GM19239 (cell line): ENCODE data around the gene CUX1.

Experiments used
- DNase-seq: peaks from one replicate; pipeline ENCODE4 v3.0.0; 2011; ENCODE audit warnings: low spot score; ENCODE audit not compliant: insufficient read length
- FAIRE-seq: peaks from 2 replicates; lab custom pipeline; 2011; peaks lifted over from hg19 to GRCh38; lab: Jason Lieb, UNC

Gene CUX1

DNA sequence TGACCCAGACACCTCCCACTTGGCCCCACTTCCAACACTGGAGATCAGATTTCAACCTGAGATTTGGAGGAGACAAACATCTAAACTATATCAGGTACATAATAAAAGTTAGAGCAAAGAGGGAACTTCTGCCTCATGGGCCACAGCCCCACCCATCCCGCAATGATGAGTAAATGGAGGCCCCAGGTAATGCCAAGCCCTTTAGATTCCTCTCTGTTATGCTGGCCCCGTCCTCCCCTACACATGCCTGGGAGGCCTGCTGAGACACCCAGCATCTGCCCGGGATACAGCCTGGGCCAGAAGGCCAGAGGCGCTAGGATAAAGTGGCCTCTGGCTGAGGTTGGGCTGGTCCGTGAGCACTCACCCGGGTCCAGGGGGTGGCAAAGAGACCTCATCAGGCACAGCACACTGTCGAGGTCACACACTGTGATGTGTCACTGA lies 283.7 kb downstream of the CUX1 start:
- FAIRE-seq (no peak), DNase-seq (no peak)

DNA sequence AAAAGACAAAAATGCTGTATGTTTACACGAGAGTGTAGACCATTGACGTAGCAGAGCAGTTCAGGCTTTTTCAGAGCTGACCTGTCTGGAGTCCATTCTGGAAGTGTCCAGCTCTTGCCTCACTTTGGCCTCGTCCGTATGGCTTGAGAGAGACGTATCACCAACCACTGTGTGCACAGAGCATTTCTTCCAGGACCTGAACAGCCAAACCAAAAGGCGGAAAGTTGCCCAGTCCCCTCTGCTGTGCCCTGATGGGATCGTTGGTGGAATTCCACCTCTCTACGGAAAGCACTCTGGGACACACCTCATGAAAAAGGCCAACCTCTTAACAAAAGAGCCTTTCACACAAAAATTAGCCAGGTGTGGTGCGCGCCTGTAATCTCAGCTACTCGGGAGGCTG lies 284.5 kb downstream of the CUX1 start:
- DNase-seq (no peak), FAIRE-seq (no peak)

DNA sequence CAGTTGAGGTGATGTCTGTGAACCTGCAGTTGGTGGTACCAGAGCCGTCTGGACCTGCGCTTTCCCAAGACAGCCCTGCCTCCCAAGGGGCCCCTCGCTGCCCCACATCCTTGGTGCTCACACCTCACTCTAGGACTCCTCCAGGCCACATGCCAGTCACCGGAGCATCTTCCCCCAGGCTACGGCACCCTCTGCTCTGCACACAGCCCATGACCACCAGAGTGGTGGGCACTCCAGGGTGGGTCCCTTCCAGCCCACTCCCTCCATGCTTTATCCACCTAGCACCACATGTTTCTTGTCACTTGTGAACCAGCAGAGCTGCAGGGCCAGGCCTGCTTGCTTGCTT lies 285.6 kb downstream of the CUX1 start:
- FAIRE-seq (no peak), DNase-seq (no peak)

DNA sequence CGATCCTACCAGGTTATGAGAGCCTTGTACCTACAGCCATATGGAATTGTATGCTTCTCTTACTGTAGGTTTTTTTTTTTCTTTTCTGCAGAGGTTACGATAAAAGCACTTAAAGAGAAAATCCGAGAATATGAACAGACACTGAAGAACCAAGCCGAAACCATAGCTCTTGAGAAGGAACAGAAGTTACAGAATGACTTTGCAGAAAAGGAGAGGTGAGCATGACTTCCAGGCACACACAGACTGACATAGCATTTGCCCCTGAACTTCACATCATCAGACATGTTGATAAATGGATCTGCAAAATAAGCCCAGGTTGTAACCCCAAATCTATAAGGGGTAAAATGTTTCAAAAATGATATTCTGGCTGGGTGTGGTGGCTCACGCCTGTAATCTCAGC lies 286.8 kb downstream of the CUX1 start:
- FAIRE-seq (no peak), DNase-seq (no peak)

DNA sequence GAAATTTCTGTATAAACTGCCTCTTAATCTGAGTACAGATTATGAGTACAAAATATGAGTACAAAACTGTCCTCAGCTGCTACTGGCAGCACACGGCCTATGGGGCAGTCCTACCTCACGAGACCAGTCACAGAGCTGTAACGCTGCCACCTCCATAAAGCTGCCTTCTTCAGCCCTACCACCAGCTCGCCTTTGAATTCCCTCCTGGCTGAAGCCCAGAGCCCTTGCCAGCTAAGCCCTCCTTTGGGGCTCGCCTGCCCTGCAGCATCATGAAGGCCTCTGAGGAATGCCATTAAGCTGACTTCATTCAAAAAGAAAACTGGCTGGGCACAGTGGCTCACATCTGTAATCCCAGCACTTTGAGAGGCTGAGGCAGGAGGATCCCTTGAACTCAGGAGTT lies 289.2 kb downstream of the CUX1 start:
- no peak for FAIRE-seq
- no peak for DNase-seq

DNA sequence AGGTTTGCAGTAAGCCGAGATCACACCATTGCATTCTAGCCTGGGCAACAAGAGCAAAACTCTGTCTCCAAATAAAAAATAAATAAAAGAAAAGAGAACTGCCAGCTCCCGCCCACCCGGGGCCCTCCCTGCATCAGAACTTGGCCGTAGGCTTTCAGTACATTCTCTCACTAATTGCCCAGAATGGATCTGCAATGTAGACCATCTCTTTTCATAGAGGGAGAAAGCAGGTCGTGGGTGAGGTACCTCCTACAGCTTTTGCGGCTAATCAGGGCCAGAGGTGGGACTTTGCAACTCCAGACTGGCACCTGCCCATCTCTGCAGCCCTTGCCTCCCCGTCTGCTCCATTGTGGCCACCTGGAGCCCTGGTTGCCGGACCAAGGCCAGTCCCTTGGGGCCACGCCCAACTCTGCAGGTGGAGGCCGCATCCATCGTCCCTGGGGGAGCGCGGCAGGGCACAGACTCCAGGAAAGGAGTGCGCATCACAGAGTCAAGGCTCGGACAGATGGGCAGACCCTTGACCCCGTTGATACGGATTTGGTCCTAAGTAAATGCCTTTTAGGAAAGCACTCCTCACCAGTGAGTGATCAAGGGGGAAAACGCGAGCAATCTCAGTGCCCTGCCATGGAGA lies 290.2 kb downstream of the CUX1 start:
- FAIRE-seq = no peak

DNA sequence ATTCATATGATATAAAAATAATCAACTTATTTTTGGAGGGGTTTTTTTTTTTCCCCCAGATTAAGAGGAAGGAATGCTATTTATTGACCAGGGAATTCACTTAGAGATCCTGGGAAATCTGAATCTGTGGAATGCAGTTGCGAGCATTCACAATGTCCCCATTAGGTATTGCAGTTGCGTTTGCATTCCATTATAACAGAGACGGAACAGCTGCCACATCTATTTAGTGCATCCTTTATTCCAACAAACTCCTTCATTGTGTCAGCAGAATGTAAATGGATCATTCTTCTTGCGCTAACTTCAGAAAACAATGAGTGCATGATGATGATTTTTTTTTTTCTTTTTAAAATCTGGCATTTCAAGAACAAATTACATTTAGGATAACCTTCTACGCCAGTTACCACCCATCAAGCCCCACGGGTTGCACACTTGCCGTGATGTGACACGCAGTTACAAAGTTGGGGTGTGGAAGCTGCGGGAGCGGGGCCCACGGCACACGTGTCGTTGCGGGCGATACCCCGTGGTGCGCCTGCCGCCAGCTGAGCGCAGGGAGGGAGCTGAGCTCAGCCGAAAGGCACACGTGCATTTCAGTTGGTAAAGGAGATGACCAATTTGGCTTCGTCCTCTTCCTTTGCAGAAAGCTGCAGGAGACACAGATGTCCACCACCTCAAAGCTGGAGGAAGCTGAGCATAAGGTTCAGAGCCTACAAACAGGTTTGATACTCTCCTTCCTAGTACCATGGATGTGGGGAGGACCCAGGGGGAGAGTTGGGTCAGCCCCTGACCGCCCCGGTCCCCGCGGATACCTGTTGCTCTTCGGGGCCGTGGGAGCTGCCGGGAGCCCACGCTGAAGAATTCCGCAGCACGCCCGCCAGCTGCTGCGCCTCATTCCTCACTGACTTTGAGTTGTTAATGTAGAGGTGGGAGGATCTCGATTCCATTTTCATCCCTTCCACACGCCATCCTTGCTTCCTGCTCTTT lies 293.9 kb downstream of the CUX1 start:
- FAIRE-seq (no peak), DNase-seq (no peak)

More for the DNA sequence above, 290.2 kb downstream of the CUX1 start:
- DNase-seq = no peak

DNA sequence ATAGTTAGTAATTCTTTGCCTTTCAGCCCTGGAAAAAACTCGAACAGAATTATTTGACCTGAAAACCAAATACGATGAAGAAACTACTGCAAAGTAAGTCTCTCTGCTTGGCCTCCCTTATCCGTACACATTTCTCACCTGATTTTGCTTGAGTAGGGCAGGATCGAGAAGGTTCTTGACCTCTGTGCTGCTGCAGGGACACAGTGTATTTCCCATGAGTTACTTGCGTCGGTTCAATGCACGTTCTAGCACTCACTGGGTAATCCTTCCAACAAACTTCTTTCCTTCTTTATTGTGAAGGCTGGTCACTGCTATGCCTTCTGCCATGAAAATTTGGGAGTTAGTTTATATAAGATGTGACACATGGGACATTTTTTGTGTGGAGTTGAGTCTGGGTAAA lies 297.8 kb downstream of the CUX1 start:
- DNase-seq (no peak), FAIRE-seq (no peak)

DNA sequence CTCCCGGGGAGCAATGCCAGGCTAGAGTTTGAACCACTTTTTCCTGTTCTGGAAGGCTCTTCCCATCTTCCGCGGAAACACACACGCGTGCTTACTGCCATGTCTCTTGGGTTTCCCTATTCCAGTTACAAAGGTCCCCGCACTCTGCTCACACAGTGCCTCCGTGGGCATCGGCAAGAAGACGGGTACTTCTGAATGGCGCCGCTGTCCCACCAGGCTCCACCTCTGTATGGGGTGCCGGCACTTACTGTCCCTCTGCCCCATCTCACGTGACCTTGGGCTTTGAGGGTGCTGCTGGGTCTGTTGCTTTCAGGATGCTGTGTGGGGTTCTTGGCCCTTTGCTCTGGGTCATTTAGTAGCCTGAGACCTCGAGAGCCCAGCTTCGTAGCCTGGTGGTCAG lies 298.5 kb downstream of the CUX1 start:
- DNase-seq (no peak), FAIRE-seq (no peak)

DNA sequence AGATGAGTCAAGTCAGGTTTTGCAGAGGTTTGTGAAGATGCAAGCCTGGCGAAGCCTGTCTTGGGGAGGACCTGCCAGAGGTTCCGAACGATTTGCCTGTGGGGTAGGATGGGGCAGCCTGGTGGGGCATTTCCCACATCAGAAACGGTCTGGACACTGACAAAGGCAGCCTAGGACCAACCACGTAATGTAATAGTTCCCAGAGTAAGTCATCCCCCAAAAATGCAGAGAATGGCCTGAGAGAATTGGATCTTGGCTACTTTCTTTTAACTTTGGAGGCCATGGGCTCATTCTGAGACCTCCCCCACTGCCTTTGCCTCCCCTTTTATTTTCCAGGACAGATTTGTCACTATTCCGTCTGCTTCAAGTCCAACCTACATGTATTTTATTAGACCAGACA lies 300.3 kb downstream of the CUX1 start:
- no peak for FAIRE-seq
- DNase-seq = no peak

DNA sequence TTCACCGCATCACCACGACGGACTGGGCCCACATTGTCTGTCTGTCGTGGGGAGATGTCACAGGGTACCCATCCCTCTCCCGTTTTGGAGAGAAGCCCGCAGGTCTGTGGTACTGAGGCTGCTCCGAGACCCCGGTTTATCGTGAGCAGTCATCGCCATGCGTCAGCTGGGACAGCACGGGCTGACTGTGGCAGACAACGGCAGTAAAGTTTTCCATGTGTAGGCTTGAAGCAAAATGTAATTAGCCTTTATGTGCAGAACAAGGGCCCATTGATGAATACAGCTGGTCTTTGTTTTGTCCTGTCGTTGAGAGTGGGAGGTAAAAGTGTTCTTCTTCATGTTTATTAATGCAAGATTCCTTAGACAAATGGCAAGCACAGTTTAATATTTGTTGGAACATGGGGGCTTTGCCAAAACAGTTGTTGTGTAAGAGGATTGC lies 301.8 kb downstream of the CUX1 start:
- no peak for FAIRE-seq
- DNase-seq = no peak

DNA sequence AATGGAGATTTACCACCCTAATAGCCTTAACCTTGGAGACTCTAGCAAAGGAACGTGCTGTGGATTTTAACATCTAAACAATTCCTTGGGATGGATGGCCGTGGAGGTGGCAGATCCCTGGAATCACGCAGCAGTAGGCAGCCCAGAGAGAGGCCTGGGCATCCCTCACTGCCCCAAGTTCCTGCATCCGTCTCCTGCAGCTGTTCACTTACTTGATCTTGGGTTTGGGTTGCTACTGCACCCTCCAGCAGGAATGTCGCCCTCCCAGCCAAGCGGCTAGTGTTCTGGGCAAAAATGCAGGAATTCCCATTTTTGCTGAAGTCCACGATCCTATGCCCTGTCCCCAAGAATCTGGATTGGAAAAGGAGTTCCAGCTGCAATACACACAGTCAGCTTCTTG lies 302.5 kb downstream of the CUX1 start:
- no peak for FAIRE-seq
- DNase-seq = no peak

DNA sequence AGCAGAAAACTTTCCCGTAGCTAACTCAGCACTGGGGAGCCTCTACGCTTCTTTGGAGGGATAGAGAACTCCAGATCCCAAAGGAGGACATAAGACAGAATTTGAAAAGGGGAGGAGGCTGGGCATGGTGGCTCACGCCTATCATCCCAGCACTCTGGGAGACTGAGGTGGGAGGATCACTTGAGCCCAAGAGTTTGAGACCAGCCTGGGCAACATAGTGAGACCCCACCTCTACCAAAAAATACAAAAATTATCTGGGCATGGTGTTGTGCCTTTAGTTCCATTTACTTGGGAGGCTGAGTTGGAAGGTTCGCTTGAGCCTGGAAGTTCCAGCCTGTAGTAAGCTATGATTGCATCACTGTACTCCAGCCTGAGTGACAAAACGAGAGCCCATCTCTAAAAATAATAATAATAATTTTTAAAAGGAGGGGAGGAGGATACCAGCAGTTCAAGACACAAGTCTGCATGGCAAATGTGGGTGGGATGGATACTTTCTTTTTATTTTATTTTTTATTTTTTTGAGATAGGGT lies 303.3 kb downstream of the CUX1 start:
- FAIRE-seq (no peak), DNase-seq (no peak)

DNA sequence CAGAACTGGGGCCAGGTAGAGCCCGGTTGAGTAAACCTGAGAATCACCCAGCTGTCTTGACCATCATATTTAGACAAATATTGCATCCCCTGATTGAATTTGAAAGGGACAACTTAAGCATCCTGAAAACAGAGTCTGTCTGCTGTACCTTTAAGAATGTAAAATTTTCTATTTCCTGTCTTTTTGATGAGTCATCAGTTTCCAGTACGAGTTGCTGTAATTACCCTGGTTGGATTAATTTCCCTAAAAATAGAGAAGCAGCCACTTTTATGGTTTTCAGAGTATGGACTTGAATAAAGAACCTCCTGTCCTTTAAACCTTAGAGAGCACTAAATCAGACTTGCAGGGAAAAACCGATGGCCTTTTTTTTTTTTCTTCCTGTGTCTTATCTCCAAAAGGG lies 304.6 kb downstream of the CUX1 start:
- FAIRE-seq (no peak), DNase-seq (no peak)

DNA sequence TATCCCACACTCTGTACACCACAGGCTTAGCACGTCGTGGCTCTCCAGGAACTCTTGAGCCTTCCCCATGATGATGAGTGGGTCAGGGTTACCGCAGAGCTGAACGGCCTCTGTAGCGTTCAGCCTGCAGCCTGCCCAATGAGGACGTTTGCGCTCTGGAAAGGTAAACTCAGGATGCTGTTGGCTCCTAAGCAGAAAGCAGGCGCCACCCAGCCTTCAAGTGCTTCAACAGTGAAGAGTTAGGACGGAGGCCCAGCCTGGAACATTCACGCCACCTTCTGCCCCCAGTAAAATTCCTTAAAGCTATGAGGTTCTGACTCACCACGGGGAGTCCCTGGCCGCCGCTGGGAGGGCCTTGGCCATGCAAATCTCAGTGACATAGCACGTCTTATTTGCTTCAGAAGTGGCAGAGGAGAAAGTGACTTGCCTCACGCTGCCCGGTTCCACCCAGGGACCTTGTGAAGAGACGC lies 307.7 kb downstream of the CUX1 start:
- no peak for DNase-seq
- no peak for FAIRE-seq

DNA sequence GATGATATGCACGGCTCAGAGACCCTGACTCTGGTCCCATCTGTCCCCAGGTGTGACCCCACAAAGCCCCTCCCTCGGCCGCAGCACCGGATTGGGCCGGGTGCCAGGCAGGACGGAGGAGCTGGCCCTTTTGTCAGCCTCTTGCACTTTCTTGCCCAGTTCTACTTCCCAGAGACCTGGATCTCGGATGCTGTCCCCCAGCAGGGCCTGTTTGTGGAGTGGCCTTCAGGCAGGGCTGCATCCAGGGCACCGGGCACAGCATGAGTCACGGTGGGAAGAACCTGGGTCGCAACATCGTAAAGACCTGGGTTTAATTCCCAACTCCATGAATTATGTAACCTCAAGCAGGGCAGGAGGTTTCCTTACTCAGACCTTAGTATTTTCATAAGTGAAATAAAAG lies 310.9 kb downstream of the CUX1 start:
- DNase-seq (no peak), FAIRE-seq (no peak)

DNA sequence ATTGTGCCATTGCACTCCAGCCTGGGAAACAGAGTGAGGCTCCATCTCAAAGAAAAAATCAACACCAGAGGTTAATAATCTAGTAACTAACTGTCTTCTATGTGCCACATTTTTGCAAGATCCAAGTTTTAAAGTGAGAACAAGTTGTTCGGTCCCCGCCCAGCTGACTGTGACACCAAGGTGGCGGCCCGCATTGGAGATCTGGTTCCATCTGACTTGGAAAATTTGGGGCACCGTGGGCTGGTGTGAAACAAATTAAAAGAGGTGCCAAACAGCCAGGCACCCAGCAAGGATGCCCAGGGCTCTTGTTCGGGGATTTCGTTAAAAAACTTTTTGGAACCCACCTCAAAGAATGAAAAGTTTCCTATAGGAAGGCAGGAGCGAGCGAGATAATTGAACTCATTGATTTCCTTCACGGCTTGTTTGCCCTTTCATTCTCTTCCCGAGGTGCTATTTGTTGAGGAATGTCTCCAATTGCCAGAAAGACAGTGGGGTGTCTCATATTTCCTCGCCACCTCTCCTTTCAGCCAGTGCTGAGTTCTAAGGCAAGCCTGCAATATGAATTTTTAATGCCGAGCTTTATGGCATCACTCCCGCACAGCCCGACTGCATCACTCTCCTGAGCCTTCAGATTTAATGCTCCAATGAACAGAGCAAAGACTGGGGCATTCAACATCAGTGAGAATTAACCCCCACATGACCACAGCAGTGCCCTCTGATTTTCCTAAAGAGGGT lies 312.4 kb downstream of the CUX1 start:
- FAIRE-seq = no peak
- DNase-seq = no peak

DNA sequence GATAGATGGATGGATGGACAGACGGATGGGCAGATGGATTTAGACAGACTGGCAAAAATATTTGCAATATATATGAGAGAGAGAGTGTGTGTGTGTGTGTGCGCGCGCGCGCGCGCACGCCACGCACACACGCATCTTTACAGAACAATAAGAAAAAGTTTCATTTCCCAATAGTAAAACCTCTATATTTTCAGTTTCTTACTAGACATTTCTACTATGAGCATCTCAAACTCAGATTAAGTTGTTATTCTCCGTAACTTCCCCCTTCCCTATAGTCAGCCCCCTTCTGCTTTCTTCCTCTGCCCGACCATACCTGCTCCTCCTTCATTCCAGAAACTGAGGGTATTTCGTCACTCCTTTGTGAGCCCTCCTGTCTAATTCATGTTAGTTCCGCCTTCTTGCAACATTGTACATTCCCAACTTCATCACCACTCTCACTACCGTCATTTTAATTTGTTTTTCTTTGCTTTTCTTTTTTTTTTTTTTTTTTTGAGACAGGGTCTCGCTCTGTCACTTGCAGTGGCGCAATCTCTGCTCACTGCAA lies 314.9 kb downstream of the CUX1 start:
- DNase-seq (no peak), FAIRE-seq (no peak)

DNA sequence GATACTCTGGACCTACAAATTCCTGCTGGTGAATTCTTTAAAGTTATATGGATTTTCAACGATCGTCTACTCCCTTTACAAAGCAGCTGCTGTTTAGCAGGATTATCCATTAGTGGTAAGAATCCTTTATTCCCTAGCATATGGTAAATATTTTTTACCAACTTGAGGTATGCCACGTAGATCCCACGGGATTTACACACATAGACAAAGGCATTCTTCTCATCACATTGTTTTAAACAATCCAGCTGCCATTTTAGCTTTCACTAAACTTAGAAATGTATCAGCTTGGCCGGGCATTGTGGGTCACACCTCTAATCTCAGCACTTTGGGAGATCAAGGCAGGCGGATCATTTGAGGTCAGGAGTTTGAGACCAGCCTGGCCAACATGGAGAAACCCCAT lies 321.2 kb downstream of the CUX1 start:
- FAIRE-seq = no peak
- no peak for DNase-seq

DNA sequence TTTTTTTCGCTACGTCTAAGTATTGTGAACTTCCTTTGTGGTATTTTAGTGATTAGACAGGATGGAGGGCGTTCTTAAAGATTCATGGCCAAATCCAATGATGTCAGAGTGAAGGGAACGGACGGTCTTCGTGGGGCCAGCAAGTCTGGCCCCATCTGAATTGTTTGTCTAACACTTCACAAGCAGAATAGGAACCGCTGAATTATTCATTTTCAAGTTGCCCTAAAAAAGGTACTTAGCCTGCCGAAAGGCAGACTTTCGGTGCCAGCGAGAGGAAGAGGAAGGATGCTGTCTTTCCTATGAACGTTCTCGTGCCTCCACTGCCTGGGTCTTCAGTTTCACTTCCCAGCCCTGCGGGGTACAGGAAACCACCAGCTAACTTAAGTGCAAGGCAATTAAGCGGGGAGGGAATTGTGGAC lies 323.5 kb downstream of the CUX1 start:
- peak; percentile 56 for FAIRE-seq

More for the DNA sequence above, 323.5 kb downstream of the CUX1 start:
- peak; percentile 27 for DNase-seq
